ENCODE measurements around the gene SRCAP. TPM values are rescaled to one million over a fixed set of nuclear protein-coding genes. Genes with fewer than 3 reads are reported as not detected.

The SRCAP gene
- total and polyA plus RNA-seq, 2 of the 8 experiments (the other 6 are each of a cell fraction or from before 2014, with no cell fraction given): 5.5 to 54.3 TPM

GRCh38 chr16:30669026-30669902 is 29.7 kb upstream of the SRCAP start (continued):
- TF ChIP-seq CHD7 (IDR thresholded peaks at IDR 0.05; ENCODE audit: insufficient replicate concordance, low read length) (no peak), HDAC2 (IDR thresholded peaks at IDR 0.05; ENCODE audit: borderline replicate concordance in 1 of 2, low read depth in 2 of 2, low read length in 2 of 2) (no peak), SRF (IDR thresholded peaks at IDR 0.05; ENCODE audit: low read depth, low read length) (no peak), FOSL1 (IDR thresholded peaks at IDR 0.05; ENCODE audit: insufficient read depth, low read depth, low read length) (no peak), HDAC6 (IDR thresholded peaks at IDR 0.05; ENCODE audit: low read depth, low read length) (no peak), CHD1 (IDR thresholded peaks at IDR 0.05; ENCODE audit: low read depth, low read length) (no peak), POU5F1 (IDR thresholded peaks at IDR 0.05; ENCODE audit: low read depth, low read length) (no peak), SIN3A (conservative IDR thresholded peaks at IDR 0.05 in 1 of 2, IDR thresholded peaks at IDR 0.05 in 1 of 2; ENCODE audit: low read depth in 1 of 2, low read length in 2 of 2) (no peak), KDM1A (IDR thresholded peaks at IDR 0.05; ENCODE audit: borderline replicate concordance, low read length) (no peak)

All from H1 (cell line).